MM.1S (cell line): Measurements from ENCODE around the gene PSME2.

Experiments
- DNase-seq: peaks from one replicate; pipeline ENCODE4 v3.0.0-alpha.2; 2015
- H2AFZ ChIP-seq: fragments of 300-600 bp; sonication (generic); 2 replicates; pipeline ENCODE4 v1.6.0; 2016; ENCODE audit warnings: antibody characterized with exemption, low read length
- H3F3A ChIP-seq: fragments of 300-600 bp; sonication (generic); 2 replicates; pipeline ENCODE4 v1.6.1; 2016; ENCODE audit warnings: mild to moderate bottlenecking, antibody characterized with exemption, low read length, moderate library complexity, mixed read lengths; ENCODE audit not compliant: insufficient read depth
- H3K27ac ChIP-seq: fragments of 300-600 bp; sonication (generic); 2 replicates; pipeline ENCODE4 v1.5.1; 2016; ENCODE audit warnings: mild to moderate bottlenecking, low read length
- H3K27me3 ChIP-seq: fragments of 300-600 bp; sonication (generic); replicated peaks from 2 replicates; pipeline ENCODE4 v1.6.0; 2016; ENCODE audit warnings: low read length; ENCODE audit not compliant: insufficient read depth
- H3K36me3 ChIP-seq: fragments of 300-600 bp; sonication (generic); replicated peaks from 2 replicates; pipeline ENCODE4 v1.6.1; 2016; ENCODE audit warnings: mild to moderate bottlenecking, low read length, mixed read lengths; ENCODE audit not compliant: insufficient read depth
- H3K4me1 ChIP-seq: fragments of 300-600 bp; sonication (generic); 2 replicates; pipeline ENCODE4 v1.6.1; 2016; ENCODE audit warnings: low read length, mixed read lengths
- H3K4me2 ChIP-seq: fragments of 300-600 bp; sonication (generic); 2 replicates; pipeline ENCODE4 v1.6.0; 2016; ENCODE audit warnings: low read depth, low read length
- H3K4me3 ChIP-seq: fragments of 300-600 bp; sonication (generic); 2 replicates; pipeline ENCODE4 v1.5.1; 2016; ENCODE audit warnings: low read length, mixed read lengths
- H3K79me2 ChIP-seq: fragments of 300-600 bp; sonication (generic); 2 replicates; pipeline ENCODE4 v1.6.1; 2016; ENCODE audit warnings: mixed run types, low read length, mixed read lengths
- H3K9ac ChIP-seq: fragments of 300-600 bp; sonication (generic); 2 replicates; pipeline ENCODE4 v1.6.1; 2016; ENCODE audit warnings: low read length, mixed read lengths
- H3K9me2 ChIP-seq: fragments of 300-600 bp; sonication (generic); replicated peaks from 2 replicates; pipeline ENCODE4 v1.6.1; 2016; ENCODE audit warnings: mild to moderate bottlenecking, low read length, mixed read lengths; ENCODE audit not compliant: insufficient read depth
- H3K9me3 ChIP-seq: fragments of 300-600 bp; sonication (generic); replicated peaks from 2 replicates; pipeline ENCODE4 v1.6.1; 2016; ENCODE audit warnings: mild to moderate bottlenecking, low read length, mixed read lengths; ENCODE audit not compliant: insufficient read depth
- H4K20me1 ChIP-seq: fragments of 300-600 bp; sonication (generic); 2 replicates; pipeline ENCODE4 v1.6.1; 2016; ENCODE audit warnings: mild to moderate bottlenecking, low read length, moderate library complexity, mixed read lengths; ENCODE audit not compliant: insufficient read depth
- CTCF ChIP-seq: fragments of 300-600 bp; sonication (generic); IDR thresholded peaks from 2 replicates; pipeline ENCODE4 v1.5.1; 2016; ENCODE audit warnings: antibody characterized with exemption, low read length, mixed read lengths
- EZH2 ChIP-seq: fragments of 300-600 bp; sonication (generic); optimal IDR thresholded peaks from 2 replicates; pipeline ENCODE3; 2017; ENCODE audit warnings: low read depth, mild to moderate bottlenecking, antibody characterized with exemption, low read length, mixed read lengths
- EZH2phosphoT487 ChIP-seq: fragments of 300-600 bp; sonication (generic); IDR thresholded peaks from 2 replicates; pipeline ENCODE4 v1.6.1; 2018; ENCODE audit warnings: antibody characterized with exemption, low read length

Gene PSME2

DNA sequence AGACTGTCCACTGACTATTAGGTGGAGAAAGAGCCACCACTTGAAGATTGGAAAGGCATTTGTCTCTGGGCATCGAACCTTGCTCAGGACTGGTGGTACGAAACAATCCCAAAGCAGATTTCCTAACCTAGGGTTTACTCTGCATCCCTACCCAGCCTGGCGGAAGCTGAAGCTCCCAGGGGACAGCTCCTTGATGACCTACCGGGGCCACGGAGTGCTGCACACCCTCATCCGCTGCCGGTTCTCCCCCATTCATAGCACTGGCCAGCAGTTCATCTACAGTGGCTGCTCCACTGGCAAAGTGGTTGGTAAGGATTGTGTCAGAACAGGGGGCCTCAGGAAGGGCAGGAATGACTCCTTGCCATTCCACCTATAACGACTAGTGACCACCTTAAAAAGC lies 25.2 kb downstream of the PSME2 start:
- TF ChIP-seq EZH2phosphoT487 (no peak), CTCF (no peak), EZH2 (no peak)
- H3K4me2 ChIP-seq: no peak overlapping the region
- no peak for DNase-seq
- H3F3A ChIP-seq: no peaks in the 10 kb centered on the region
- no peaks in the 10 kb centered on the region for H4K20me1 ChIP-seq
- H3K4me1 ChIP-seq: no peaks in the 10 kb centered on the region
- H3K27me3 ChIP-seq: no peaks in the 10 kb centered on the region
- H3K36me3 ChIP-seq: no peaks in the 10 kb centered on the region
- H2AFZ ChIP-seq: no peak overlapping the region
- no peak overlapping the region for H3K4me3 ChIP-seq
- H3K27ac ChIP-seq: no peak overlapping the region
- H3K9me3 ChIP-seq: no peaks in the 10 kb centered on the region
- H3K9ac ChIP-seq: no peak overlapping the region
- H3K79me2 ChIP-seq: peaks cover 4% of the 10 kb centered on the region
- H3K9me2 ChIP-seq: no peaks in the 10 kb centered on the region

DNA sequence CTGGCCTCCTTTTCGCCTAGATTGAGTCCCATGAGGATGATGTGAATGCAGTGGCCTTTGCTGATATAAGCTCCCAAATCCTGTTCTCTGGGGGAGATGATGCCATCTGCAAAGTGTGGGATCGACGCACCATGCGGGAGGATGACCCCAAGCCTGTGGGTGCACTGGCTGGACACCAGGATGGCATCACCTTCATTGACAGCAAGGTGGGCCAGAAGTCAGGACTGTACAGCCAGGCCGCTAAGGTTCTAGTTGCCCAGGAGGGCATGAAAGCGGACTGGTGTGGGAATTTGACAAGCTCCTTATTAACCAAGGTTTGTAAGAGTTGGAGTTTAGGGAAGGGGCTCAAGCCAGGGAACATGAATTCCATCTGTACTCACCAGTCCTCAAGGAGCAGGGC lies 26.7 kb downstream of the PSME2 start:
- no peak for TF ChIP-seq EZH2phosphoT487
- TF ChIP-seq EZH2: no peak
- TF ChIP-seq CTCF: no peak
- Histone ChIP-seq H3K4me1 (no peaks in the 10 kb centered on the region), H3K79me2 (peaks cover 13% of the 10 kb centered on the region), H4K20me1 (no peaks in the 10 kb centered on the region), H3K36me3 (no peaks in the 10 kb centered on the region), H3F3A (no peaks in the 10 kb centered on the region), H3K9me3 (no peaks in the 10 kb centered on the region), H3K9ac (no peak overlapping the region), H3K4me2 (no peak overlapping the region), H3K27me3 (no peaks in the 10 kb centered on the region), H2AFZ (no peak overlapping the region), H3K4me3 (no peak overlapping the region), H3K9me2 (no peaks in the 10 kb centered on the region), H3K27ac (no peak overlapping the region)
- DNase-seq: no peak

GRCh38 chr14:24117179-24117578 lies 29.2 kb downstream of the PSME2 start:
- Histone ChIP-seq H2AFZ (no peak overlapping the region), H4K20me1 (no peaks in the 10 kb centered on the region), H3K4me1 (no peaks in the 10 kb centered on the region), H3K9me2 (no peaks in the 10 kb centered on the region), H3K27me3 (no peaks in the 10 kb centered on the region), H3K9ac (no peak overlapping the region), H3F3A (peaks cover 11% of the 10 kb centered on the region), H3K9me3 (no peaks in the 10 kb centered on the region), H3K79me2 (peaks cover 13% of the 10 kb centered on the region), H3K4me2 (no peak overlapping the region), H3K36me3 (no peaks in the 10 kb centered on the region), H3K4me3 (no peak overlapping the region), H3K27ac (no peak overlapping the region)
- TF ChIP-seq EZH2 (no peak), CTCF (no peak), EZH2phosphoT487 (no peak)
- DNase-seq: no peak
